ENCODE results near the gene TRIM50. TPM values are rescaled to one million over a fixed set of nuclear protein-coding genes. Genes with fewer than 3 reads are reported as not detected.

Gene TRIM50
- total and polyA plus RNA-seq, 2 of the 4 experiments (the other 2 are of a cell fraction) = not detected

- no peak overlapping the region for H3K9ac ChIP-seq (ENCODE audit: low read depth, low read length)
- H2BK120ac ChIP-seq (ENCODE audit: low read depth, low read length) = no peak overlapping the region
- CTCF ChIA-PET = no interaction called here
- no peak overlapping the region for H4K91ac ChIP-seq (ENCODE audit: insufficient read depth, low read depth, low read length)
- H2BK20ac ChIP-seq (ENCODE audit: low read depth, low read length) = no peak overlapping the region
- H3K4me3 ChIP-seq (ENCODE audit: insufficient read depth, low read depth, low read length) = no peak overlapping the region
- no peaks in the 10 kb centered on the region; the same call in 1 of the 2 replicates for H3K4me1 ChIP-seq (ENCODE audit: control insufficient read depth, insufficient read depth, low read length)
- H3K56ac ChIP-seq (ENCODE audit: extremely low read depth, insufficient read depth, low read length) = no peak overlapping the region
- H3K9me3 ChIP-seq (ENCODE audit: control insufficient read depth, insufficient read depth, low read length) = peaks cover 9% of the 10 kb centered on the region
- no TSS peak for BruUV-seq (replicated peaks)
- no peaks in the 10 kb centered on the region for H4K20me1 ChIP-seq (ENCODE audit: insufficient read depth, low read length)
- no peak overlapping the region for H2BK15ac ChIP-seq (ENCODE audit: low read depth, low read length)
- ATAC-seq (ENCODE audit: low read depth) (0 out of 2 replicates have a peak, but pooled peaks have one; percentile 37), DNase-seq (no peak)
- H3K36me3 ChIP-seq (ENCODE audit: control insufficient read depth, insufficient read depth, low read length) = no peaks in the 10 kb centered on the region
- H3K27me3 ChIP-seq (ENCODE audit: control insufficient read depth, insufficient read depth, low read length) = peaks cover 17% of the 10 kb centered on the region
- no peak overlapping the region for H2BK5ac ChIP-seq (ENCODE audit: low read depth, low read length, poor library complexity, severe bottlenecking)
- no peak overlapping the region for H3K27ac ChIP-seq (ENCODE audit: insufficient read depth, low read length)
- no peak overlapping the region for H2AK9ac ChIP-seq (replicated peaks; ENCODE audit: low read depth, low read length, poor library complexity)
- no peak overlapping the region for H3K14ac ChIP-seq (replicated peaks; ENCODE audit: low read depth, low read length)
- H2AK5ac ChIP-seq (ENCODE audit: low read depth, low read length) = no peak overlapping the region
- H2AFZ ChIP-seq (replicated peaks; ENCODE audit: low read length, poor library complexity) = no peak overlapping the region
- no peaks in the 10 kb centered on the region for H3K79me1 ChIP-seq (ENCODE audit: low read depth in 1 of 2, low read length in 2 of 2)
- no CpG with 5 or more reads among the region's 12 CpGs for WGBS, 2 experiments (ENCODE audit: extremely low coverage in 2 of 2, insufficient read length in 1 of 2)
- H3K9me1 ChIP-seq (ENCODE audit: insufficient read depth, low read length) = no peaks in the 10 kb centered on the region
- TF ChIP-seq MAZ (IDR thresholded peaks at IDR 0.05; ENCODE audit: borderline replicate concordance, low read depth, low read length) (no peak), RAD21 (IDR thresholded peaks at IDR 0.05; ENCODE audit: low read length) (no peak), CHD1 (IDR thresholded peaks at IDR 0.05; ENCODE audit: low read depth, low read length) (no peak), SMC3 (IDR thresholded peaks at IDR 0.05; ENCODE audit: low read depth, low read length) (no peak), RFX5 (IDR thresholded peaks at IDR 0.05; ENCODE audit: low read depth, low read length) (no peak), CEBPB (IDR thresholded peaks at IDR 0.05; ENCODE audit: low read depth, low read length) (no peak), ELK1 (IDR thresholded peaks at IDR 0.05; ENCODE audit: borderline replicate concordance, low read depth, low read length) (no peak), CTCF (conservative IDR thresholded peaks at IDR 0.05; ENCODE audit: low read depth, low read length) (no peak), POLR2A (IDR thresholded peaks at IDR 0.05; ENCODE audit: low read depth, low read length) (no peak), FOS (IDR thresholded peaks at IDR 0.05; ENCODE audit: low read depth, low read length) (no peak), RCOR1 (IDR thresholded peaks at IDR 0.05; ENCODE audit: insufficient replicate concordance, low read length) (no peak), MAFK (IDR thresholded peaks at IDR 0.05; ENCODE audit: low read depth, low read length) (no peak), NFE2L2 (IDR thresholded peaks at IDR 0.05; ENCODE audit: low read depth, low read length) (no peak), BHLHE40 (IDR thresholded peaks at IDR 0.05; ENCODE audit: low read depth, low read length) (no peak), MXI1 (IDR thresholded peaks at IDR 0.05; ENCODE audit: borderline replicate concordance, low read depth, low read length) (no peak)
- TF ChIP-seq, protein P1, sequence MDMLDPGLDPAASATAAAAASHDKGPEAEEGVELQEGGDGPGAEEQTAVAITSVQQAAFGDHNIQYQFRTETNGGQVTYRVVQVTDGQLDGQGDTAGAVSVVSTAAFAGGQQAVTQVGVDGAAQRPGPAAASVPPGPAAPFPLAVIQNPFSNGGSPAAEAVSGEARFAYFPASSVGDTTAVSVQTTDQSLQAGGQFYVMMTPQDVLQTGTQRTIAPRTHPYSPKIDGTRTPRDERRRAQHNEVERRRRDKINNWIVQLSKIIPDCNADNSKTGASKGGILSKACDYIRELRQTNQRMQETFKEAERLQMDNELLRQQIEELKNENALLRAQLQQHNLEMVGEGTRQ (IDR thresholded peaks at IDR 0.05; ENCODE audit: low read depth, low read length) = no peak
- H3K23ac ChIP-seq (ENCODE audit: low read depth, low read length) = no peak overlapping the region
- in situ Hi-C loops (cut with MboI; ENCODE audit: low sequenced_read_pairs) (no loop called here), dilution Hi-C loops (cut with HindIII; ENCODE audit: low sequenced_read_pairs, unreplicated experiment) (no loop called here), intact Hi-C loops (cut with micrococcal nuclease) (loop anchor here (5.0 kb wide), 2 partner anchors 37 to 77 kb away; no protein-coding TSS in a partner anchor)
- H3K4me2 ChIP-seq (ENCODE audit: low read depth, low read length) = no peak overlapping the region
- POLR2A ChIA-PET (ENCODE audit: unreplicated experiment) = no interaction called here
- no peak overlapping the region for H3K18ac ChIP-seq (ENCODE audit: low read depth, low read length)
- H4K5ac ChIP-seq (ENCODE audit: low read depth, low read length) = no peak overlapping the region
- no peak overlapping the region for H4K8ac ChIP-seq (ENCODE audit: low read depth in 2 of 2, low read length in 2 of 2)
- no peak overlapping the region for H3K4ac ChIP-seq (ENCODE audit: low read depth, low read length)
Observed at GRCh38 chr7:73350306-73351068, 22.6 kb upstream of the TRIM50 start.
